Fibroblast of the conjunctiva (primary cell): Measurements from ENCODE around the gene AHR.

Experiments
- DNase-seq: peaks from one replicate; pipeline ENCODE4 v3.0.0-alpha.2; 2010; ENCODE audit warnings: low read depth

The AHR gene

DNA sequence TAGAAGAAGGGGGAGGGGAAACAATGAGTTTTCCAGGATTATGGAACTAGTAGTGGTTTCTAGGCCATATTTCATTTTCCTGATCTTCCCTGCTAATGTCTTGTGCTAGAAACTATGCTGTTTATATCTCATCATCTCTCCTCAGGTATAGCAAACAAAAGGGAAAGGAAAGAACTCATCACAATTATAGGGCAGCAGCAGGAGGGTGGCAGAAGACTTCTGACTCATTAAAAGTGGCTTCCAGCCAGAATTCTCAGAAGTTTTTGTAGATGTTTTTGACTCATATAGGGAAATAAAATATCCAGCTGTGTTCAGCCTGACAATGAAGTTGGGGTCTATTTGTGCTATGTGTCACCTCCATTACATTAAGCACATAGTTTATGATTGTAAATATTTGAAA, 6.5 kb downstream of the AHR start:
- DNase-seq: peak; percentile 77

GRCh38 chr7:17305387-17306171, 7.1 kb downstream of the AHR start:
- no peak for DNase-seq

DNA sequence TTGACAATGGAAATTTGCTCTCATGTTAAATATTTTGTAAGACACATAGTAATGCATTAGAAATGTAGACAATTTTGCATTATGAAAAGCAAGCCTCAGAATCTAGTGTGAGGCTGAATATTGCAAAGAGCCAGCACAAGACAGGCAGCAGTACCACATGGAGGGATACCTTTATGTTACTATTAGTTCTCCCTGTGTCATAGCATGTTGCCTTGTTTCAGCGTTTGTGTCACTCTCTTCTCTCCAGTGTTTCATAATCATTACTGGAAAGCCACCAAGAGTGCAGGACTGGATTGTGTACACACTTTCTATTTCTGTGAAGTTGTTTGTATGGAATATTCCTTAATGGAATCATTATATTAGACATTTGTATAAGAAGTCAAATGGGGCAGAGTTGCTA, 8.5 kb downstream of the AHR start:
- DNase-seq: no peak

- DNase-seq: no peak
Observed at GRCh38 chr7:17307558-17307957, 9.1 kb downstream of the AHR start.

DNA sequence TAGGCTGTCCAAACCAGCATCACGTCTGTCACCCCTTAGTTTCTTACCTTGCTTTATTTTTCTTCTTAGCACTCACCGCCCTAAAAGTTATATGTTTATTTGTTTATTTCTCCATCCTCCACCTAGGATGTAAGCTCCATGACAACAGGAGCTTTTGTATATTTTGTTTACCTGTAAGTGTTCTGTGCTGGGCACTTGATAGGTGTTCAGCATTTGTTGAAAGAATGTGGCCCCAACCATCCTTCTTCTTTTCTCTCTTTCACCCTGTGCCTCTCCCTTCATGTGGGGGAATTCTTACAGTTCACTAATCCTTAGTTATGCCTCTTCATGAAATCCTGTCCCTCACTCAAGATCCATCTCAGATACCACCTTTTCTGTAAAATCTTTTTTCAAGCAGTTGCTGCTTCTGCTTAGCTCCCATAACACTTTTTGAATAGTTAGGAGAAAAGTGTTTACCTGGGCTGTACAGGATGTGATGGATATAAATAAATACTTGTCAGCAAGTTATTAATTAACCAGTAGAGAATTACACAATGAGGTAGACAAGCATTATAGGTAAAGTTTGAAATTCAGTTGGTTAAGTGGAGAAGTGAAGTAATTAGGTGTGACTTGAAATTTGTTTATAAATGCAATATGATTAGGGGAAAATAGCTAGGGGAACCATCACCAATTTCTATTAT, 9.7 kb downstream of the AHR start:
- no peak for DNase-seq

GRCh38 chr7:17311194-17311593, 12.7 kb downstream of the AHR start:
- DNase-seq: no peak

DNA sequence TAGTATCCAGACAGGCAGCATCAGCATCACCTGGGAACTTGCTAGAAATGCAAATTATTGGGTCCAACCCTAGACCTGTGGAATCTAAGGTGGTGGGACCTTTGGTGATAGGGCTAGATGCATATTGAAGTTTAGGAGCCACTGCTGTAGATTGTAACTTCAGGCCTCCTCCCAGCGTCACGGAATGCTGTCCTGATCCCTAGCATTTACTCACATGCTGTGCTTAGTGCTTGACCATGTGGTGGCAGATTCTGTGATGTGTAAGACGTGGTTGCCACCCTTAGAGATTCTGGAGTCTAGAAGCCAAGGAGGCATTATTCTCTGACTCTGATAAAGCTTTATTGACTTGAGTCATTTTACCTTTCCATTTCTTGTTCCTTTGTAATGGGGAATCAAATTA, 13.5 kb downstream of the AHR start:
- no peak for DNase-seq

DNA sequence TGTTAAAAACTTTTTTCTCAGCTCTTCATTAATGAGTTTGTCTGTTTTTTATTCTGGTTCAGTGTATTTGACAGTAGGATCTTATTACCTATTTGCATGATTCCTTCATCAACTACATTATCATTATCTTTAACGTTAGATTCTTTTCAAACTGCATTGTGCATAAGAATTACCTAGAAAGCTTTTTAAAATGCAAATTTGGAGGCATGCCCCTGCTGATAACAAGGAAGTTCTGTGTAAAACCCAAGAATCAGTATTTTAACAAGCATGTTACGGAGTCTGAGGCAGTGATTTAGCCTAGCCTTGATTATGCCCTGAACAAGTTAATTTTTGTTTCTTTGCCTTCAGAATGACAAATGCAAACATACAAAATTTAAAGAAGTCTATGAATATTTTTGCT, 14.2 kb downstream of the AHR start:
- no peak for DNase-seq

GRCh38 chr7:17313194-17313593, 14.7 kb downstream of the AHR start:
- no peak for DNase-seq

- DNase-seq: no peak
Observed at GRCh38 chr7:17315974-17316373, 17.5 kb downstream of the AHR start.

- no peak for DNase-seq
Observed at GRCh38 chr7:17318146-17318545, 19.7 kb downstream of the AHR start.

GRCh38 chr7:17319164-17320101, 21.0 kb downstream of the AHR start:
- no peak for DNase-seq

DNA sequence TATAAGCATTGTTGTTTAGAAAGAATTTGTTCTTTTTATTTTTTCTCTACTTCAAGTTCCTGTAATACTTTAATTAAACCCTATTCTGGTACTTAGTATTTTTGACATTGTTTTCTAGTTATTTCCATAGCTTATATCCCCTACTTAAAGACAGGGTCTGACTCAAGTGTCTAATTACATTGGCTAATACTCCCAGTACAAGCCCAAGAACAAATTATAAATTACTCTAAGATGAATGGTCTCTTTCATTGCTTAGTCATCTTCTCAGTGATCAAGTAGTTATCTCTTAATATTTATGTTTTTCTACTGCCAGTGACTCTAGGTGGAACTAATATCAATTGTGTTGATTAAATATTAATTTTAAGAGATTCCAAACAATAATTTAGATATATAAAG, 21.6 kb downstream of the AHR start:
- DNase-seq: no peak

GRCh38 chr7:17320657-17321056, 22.2 kb downstream of the AHR start:
- DNase-seq: no peak

- DNase-seq: no peak
Observed at GRCh38 chr7:17325364-17325763, 26.9 kb downstream of the AHR start.

DNA sequence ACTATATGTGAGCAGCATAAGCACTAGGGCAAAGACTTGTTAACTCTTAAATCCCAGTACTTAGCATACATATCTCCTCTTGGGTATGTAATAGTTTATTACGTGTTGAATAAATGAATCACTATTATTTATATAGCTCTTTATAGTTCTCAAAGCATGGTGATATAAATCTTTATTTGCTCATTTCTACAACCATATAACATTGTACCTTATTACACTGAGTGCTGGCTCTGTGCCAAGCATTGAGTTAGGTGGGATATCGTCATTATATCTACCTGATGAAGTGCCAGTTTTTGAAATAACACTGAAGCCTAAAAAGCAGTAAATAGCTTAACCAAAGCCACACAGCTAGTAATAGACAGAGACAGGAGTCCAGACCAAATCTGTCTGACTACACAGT, 27.9 kb downstream of the AHR start:
- DNase-seq: no peak

DNA sequence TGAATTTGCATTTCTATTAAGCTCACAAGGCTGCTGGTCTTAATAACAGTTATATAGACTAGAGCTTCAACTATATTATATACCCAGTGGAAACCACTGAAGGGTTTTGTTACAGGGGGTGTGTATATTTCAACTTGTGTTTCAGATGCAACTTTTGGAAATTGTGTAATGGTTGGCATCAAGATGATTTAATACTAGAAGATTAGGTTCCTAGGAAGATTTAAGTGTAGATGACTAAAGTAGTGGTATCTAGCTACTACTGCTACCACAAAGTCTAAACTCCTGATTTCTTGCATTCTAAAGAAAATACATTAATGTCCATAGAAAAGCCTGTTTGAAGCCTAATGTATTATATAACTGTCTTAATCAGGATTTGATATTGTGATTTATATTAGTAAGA, 30.2 kb downstream of the AHR start:
- DNase-seq: no peak

GRCh38 chr7:17329440-17329839, 31.0 kb downstream of the AHR start:
- DNase-seq: no peak

DNA sequence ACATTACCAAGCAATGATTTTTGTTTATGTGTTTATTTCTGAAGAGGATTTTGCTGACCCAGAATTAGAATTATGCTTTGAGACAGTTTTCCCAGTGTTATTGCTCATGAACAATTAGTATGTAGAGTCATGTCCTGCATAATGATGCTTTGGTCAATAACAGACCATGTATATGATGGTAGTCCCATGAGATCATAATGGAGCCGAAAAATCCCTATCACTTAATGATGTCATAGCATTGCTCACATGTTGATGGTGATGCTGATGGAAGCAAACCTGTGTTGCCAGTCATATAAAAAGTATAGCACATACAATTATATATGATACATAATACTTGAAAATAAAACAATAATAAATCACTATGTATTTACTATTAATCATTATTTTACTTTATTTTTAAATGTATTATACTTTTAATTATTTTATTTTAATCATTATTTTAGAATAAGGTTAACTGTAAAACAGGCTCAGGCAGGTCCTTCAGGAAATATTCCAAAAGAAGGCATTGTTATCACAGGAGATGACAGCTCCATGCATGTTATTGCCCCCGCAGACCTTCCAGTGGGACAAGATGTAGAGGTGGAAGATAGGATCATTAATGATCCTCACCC, 33.5 kb downstream of the AHR start:
- no peak for DNase-seq

DNA sequence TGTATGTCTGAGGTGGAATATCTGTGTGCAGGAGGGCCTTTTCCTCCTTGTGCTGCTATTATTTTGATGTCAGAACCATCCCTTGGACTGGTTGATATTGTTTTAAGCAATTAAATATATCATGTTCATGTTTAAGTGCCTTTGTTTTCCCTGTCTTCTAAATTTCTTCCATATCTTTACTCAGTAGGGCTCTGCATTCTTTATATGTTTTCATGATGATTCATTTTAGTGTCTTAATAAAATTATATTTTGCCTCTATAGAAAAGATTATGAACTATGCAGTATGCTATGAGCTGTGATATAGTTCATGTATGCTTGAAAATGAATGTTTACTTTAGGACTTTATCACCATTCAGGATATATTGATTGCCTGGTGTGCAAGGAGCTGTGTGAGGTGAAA, 34.8 kb downstream of the AHR start:
- DNase-seq: no peak

DNA sequence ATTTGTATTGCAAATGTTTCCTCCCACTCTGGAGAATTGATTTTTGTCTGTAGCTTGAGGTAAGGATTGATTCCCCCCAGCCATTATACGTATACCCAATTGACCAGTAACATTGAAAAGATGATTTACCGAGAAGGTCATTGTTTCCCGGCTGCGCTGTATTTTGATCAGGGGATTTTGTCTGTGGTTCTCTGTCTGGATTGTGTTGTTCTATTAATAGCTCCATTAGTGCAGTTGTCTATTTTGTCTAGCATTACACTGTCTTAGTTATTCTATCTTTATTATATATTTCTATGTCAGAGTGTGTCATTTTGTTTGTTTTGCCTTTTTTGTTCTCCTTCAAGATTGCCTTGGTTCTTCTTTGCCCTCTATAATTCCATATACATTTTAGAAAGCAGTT, 37.7 kb downstream of the AHR start:
- no peak for DNase-seq

GRCh38 chr7:17339139-17339538, 40.7 kb downstream of the AHR start:
- DNase-seq: no peak
